MCF 10A (cell line): ENCODE data around the gene WHAMM. TPM values are rescaled to one million over a fixed set of nuclear protein-coding genes. Genes with fewer than 3 reads are reported as not detected.
A peak's percentile ranks its signal among the peaks of the same experiment; 100 is the strongest.
"Not testable (repeated sequence)": the region's sequence is repeated elsewhere in the genome, so short reads cannot be mapped to it uniquely, and the experiment has no call there.

Source experiments
- BruUV-seq: library from RNA; stranded (reverse); fragments of 400-500 nt; replicated peaks from 2 replicates; lab custom pipeline; 2021; lab: Mats Ljungman, UMichigan
- CTCF ChIA-PET: fragments of 300-600 bp; sonication (Branson Sonifier 250); formaldehyde crosslinking; extraction: SDS; loops from one replicate; lab custom pipeline; 2021; ENCODE audit warnings: antibody characterized with exemption, inconsistent platforms; lab: Yijun Ruan, JAX
- POLR2A ChIA-PET: fragments of 300-600, 350-650 bp; sonication (Branson Sonifier 250); formaldehyde crosslinking; extraction: SDS; loops from one replicate; lab custom pipeline; 2020; ENCODE audit warnings: antibody characterized with exemption, inconsistent platforms; lab: Yijun Ruan, JAX
- DNase-seq: peaks from one replicate; pipeline ENCODE4 v3.0.0-alpha.2; 2018; ENCODE audit not compliant: unreplicated experiment
- H3K27ac Mint-ChIP-seq: one replicate; pipeline ENCODE4 v1.8.0; 2022; ENCODE audit warnings: mild to moderate bottlenecking, low read depth, mixed read lengths; ENCODE audit not compliant: unreplicated experiment
- H3K27me3 Mint-ChIP-seq: one replicate; pipeline ENCODE4 v1.8.0; 2022; ENCODE audit warnings: mixed read lengths; ENCODE audit not compliant: insufficient read depth, unreplicated experiment
- H3K36me3 Mint-ChIP-seq: one replicate; pipeline ENCODE4 v1.8.0; 2022; ENCODE audit warnings: mild to moderate bottlenecking, moderate library complexity, mixed read lengths; ENCODE audit not compliant: insufficient read depth, unreplicated experiment
- H3K4me1 Mint-ChIP-seq: one replicate; pipeline ENCODE4 v1.8.0; 2022; ENCODE audit warnings: mixed read lengths; ENCODE audit not compliant: insufficient read depth, unreplicated experiment
- H3K4me3 Mint-ChIP-seq: one replicate; pipeline ENCODE4 v1.8.0; 2022; ENCODE audit warnings: mild to moderate bottlenecking, moderate library complexity, mixed read lengths; ENCODE audit not compliant: unreplicated experiment
- H3K9me3 Mint-ChIP-seq: one replicate; pipeline ENCODE4 v1.8.0; 2022; ENCODE audit warnings: mixed read lengths; ENCODE audit not compliant: unreplicated experiment
- intact Hi-C: fragments of 100-400 bp; cut with micrococcal nuclease; formaldehyde crosslinking; loops from 2 replicates; pipeline ENCODE4 v1.14.1; 2022
- total RNA-seq: library from RNA; stranded (reverse); gene quantifications from 2 replicates; pipeline ENCODE4 v1.2.3, GENCODE V29; 2022
- TF ChIP-seq, protein P1 (sequence below): fragments of 200-600 bp; IDR thresholded peaks from one replicate; pipeline ENCODE4 v1.8.0; 2022; ENCODE audit warnings: antibody characterized with exemption, mild to moderate bottlenecking; ENCODE audit not compliant: unreplicated experiment

Gene WHAMM
- total RNA-seq, 1 experiment from 2014 or later = 8.2 TPM

- intact Hi-C loops = no loop called here
- no peaks in the 10 kb centered on the region for H3K27me3 Mint-ChIP-seq
- TF ChIP-seq, protein P1, sequence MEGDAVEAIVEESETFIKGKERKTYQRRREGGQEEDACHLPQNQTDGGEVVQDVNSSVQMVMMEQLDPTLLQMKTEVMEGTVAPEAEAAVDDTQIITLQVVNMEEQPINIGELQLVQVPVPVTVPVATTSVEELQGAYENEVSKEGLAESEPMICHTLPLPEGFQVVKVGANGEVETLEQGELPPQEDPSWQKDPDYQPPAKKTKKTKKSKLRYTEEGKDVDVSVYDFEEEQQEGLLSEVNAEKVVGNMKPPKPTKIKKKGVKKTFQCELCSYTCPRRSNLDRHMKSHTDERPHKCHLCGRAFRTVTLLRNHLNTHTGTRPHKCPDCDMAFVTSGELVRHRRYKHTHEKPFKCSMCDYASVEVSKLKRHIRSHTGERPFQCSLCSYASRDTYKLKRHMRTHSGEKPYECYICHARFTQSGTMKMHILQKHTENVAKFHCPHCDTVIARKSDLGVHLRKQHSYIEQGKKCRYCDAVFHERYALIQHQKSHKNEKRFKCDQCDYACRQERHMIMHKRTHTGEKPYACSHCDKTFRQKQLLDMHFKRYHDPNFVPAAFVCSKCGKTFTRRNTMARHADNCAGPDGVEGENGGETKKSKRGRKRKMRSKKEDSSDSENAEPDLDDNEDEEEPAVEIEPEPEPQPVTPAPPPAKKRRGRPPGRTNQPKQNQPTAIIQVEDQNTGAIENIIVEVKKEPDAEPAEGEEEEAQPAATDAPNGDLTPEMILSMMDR = no peak
- H3K27ac Mint-ChIP-seq = no peak overlapping the region
- CTCF ChIA-PET = interaction anchor here (1.2 kb wide), 1 partner anchor 238 kb away, joined by 3 read pairs; no protein-coding TSS in a partner anchor
- POLR2A ChIA-PET = interaction anchor here (3.1 kb wide), 1 partner anchor 14 kb away, joined by 20 read pairs; no protein-coding TSS in a partner anchor
- H3K36me3 Mint-ChIP-seq = peaks cover 10% of the 10 kb centered on the region
- H3K9me3 Mint-ChIP-seq = no peaks in the 10 kb centered on the region
- no TSS peak for BruUV-seq
- H3K4me1 Mint-ChIP-seq = peaks cover 6% of the 10 kb centered on the region
- DNase-seq = no peak
- no peak overlapping the region for H3K4me3 Mint-ChIP-seq
Observed at GRCh38 chr15:82764740-82765139, 44.7 kb upstream of the WHAMM start.

DNA sequence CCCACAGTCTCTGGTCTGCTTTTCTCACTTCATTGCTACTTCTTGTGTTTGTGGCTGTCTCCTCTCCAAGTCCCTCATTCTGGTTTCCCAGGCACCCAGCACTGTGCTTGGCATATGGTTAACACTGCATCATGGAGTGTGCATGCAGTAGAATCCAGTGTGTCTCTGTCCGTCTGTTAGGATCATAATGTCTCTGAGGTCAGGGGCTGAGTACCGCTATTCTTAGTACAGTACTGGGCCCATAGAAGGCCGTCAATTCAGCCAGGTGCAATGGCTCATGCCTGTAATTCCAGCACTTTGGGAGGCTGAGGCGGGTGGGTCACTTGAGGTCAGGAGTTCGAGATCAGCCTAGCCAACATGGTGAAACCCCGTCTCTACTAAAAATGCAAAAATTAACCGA lies 43.2 kb upstream of the WHAMM start:
- DNase-seq, H3K36me3 Mint-ChIP-seq, H3K27me3 Mint-ChIP-seq, intact Hi-C loops, H3K27ac Mint-ChIP-seq, CTCF ChIA-PET, BruUV-seq, H3K9me3 Mint-ChIP-seq, H3K4me3 Mint-ChIP-seq, H3K4me1 Mint-ChIP-seq: not testable (repeated sequence)
- POLR2A ChIA-PET = interaction anchor here (1.2 to 3.1 kb wide), 2 partner anchors 16 to 18 kb away, joined by 3 to 20 read pairs; no protein-coding TSS in a partner anchor

GRCh38 chr15:82767163-82767829 lies 42.1 kb upstream of the WHAMM start:
- BruUV-seq = no TSS peak
- CTCF ChIA-PET = interaction anchor here (1.4 kb wide), 1 partner anchor 16 kb away, joined by 3 read pairs; no protein-coding TSS in a partner anchor

DNA sequence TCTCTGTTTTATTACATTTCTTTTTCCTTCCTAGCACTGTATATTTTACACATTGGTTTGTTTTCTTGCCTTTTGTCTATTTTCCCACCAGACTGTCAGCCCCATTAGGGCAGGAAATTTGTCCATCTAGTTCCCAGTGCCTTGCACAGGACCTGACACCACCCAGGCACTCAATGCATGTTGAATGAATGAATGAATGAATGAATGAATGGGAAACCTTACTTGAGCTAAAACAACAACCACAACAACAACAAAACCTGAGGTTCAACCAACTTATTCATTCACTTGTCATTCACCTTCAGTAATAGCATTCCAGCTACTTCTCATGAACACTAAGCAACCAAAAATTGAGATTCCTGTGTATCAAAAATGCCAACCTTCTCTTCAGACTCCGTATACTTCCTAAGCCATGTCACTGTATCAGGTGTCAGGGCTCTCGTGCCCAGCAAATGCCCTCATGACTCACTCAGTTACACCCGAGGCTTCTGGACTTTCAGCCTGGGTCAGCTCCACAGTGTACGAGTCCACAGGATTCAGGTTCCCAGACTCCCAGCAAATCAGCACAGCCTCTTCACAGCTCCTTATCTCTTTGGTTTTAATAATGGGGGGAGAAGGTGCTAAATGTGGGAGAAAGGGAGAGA lies 40.9 kb upstream of the WHAMM start:
- CTCF ChIA-PET = interaction anchor here (0.6 to 1.4 kb wide), 4 partner anchors 13 to 161 kb away, joined by 3 read pairs; no protein-coding TSS in a partner anchor
- no peak overlapping the region for H3K4me3 Mint-ChIP-seq
- peak; percentile 35 for DNase-seq
- intact Hi-C loops = no loop called here
- TF ChIP-seq, protein P1 = no peak
- no peaks in the 10 kb centered on the region for H3K36me3 Mint-ChIP-seq
- peak overlapping the region; percentile 10 for H3K27ac Mint-ChIP-seq
- no TSS peak for BruUV-seq
- no peaks in the 10 kb centered on the region for H3K9me3 Mint-ChIP-seq
- POLR2A ChIA-PET = interaction anchor here (0.7 to 2.4 kb wide), 3 partner anchors 18 to 1034 kb away, joined by 3 to 14 read pairs (median 4); no protein-coding TSS in a partner anchor
- peaks cover 6% of the 10 kb centered on the region for H3K4me1 Mint-ChIP-seq
- H3K27me3 Mint-ChIP-seq = no peaks in the 10 kb centered on the region

More at GRCh38 chr15:82767163-82767829, 42.1 kb upstream of the WHAMM start:
- POLR2A ChIA-PET = interaction anchor here (0.7 to 3.1 kb wide), 3 partner anchors 17 to 28 kb away, joined by 3 to 20 read pairs (median 14); no protein-coding TSS in a partner anchor
- Mint-ChIP-seq H3K9me3 (no peaks in the 10 kb centered on the region), H3K27ac (no peak overlapping the region), H3K36me3 (peaks cover 1% of the 10 kb centered on the region), H3K4me3 (no peak overlapping the region), H3K27me3 (no peaks in the 10 kb centered on the region), H3K4me1 (peaks cover 6% of the 10 kb centered on the region)
- intact Hi-C loops = no loop called here
- TF ChIP-seq, protein P1 = no peak
- DNase-seq = no peak
